Activated CD4-positive, alpha-beta T cell treated with anti-CD3 and anti-CD28 coated beads for 36 hours (primary cell): Measurements from ENCODE around the gene PARVG. TPM values are rescaled to one million over a fixed set of nuclear protein-coding genes. Genes with fewer than 3 reads are reported as not detected.
A peak's percentile ranks its signal among the peaks of the same experiment; 100 is the strongest.

ENCODE experiments used
- ATAC-seq: fragments of 200-7000 bp; cut with Tn5 transposase; one replicate; pipeline ENCODE4 v1.10.0; 2021; ENCODE audit warnings: mild to moderate bottlenecking, moderate library complexity
- CTCF ChIA-PET: fragments of 350-600 bp; sonication (Branson Sonifier 250); formaldehyde crosslinking; loops from one replicate; lab custom pipeline; 2021; ENCODE audit warnings: antibody characterized with exemption; lab: Charles Lee
- POLR2A ChIA-PET: fragments of 350-600 bp; sonication (Branson Sonifier 250); formaldehyde crosslinking; loops from one replicate; lab custom pipeline; 2021; ENCODE audit warnings: antibody characterized with exemption, inconsistent platforms; lab: Charles Lee
- DNase-seq: peaks from one replicate; pipeline ENCODE4 v3.0.0-alpha.2; 2020
- H3K27ac Mint-ChIP-seq: one replicate; pipeline ENCODE4 v1.8.0; 2021; ENCODE audit warnings: mixed read lengths
- H3K27me3 Mint-ChIP-seq: one replicate; pipeline ENCODE4 v1.8.0; 2021; ENCODE audit warnings: mixed read lengths
- H3K36me3 Mint-ChIP-seq: one replicate; pipeline ENCODE4 v1.8.0; 2021; ENCODE audit warnings: low read depth, mixed read lengths
- H3K4me1 Mint-ChIP-seq: one replicate; pipeline ENCODE4 v1.8.0; 2021; ENCODE audit warnings: mixed read lengths
- H3K4me3 Mint-ChIP-seq: one replicate; pipeline ENCODE4 v1.8.0; 2021; ENCODE audit warnings: mild to moderate bottlenecking, moderate library complexity, mixed read lengths
- H3K9me3 Mint-ChIP-seq: one replicate; pipeline ENCODE4 v1.8.0; 2021; ENCODE audit warnings: low read depth, mixed read lengths
- intact Hi-C, 2 experiments: fragments of 100-400 bp; cut with DNase I in 1 of 2; cut with micrococcal nuclease in 1 of 2; formaldehyde crosslinking; loops; one replicate each; pipeline versions ENCODE4 v1.14.2 to v1.15.1; 2022 to 2024; cut with DNase I, micrococcal nuclease
- total RNA-seq, 2 experiments: library from RNA; stranded (reverse); gene quantifications; one replicate each; pipeline ENCODE4 v1.2.3, GENCODE V29; 2021

PARVG gene, protein sequence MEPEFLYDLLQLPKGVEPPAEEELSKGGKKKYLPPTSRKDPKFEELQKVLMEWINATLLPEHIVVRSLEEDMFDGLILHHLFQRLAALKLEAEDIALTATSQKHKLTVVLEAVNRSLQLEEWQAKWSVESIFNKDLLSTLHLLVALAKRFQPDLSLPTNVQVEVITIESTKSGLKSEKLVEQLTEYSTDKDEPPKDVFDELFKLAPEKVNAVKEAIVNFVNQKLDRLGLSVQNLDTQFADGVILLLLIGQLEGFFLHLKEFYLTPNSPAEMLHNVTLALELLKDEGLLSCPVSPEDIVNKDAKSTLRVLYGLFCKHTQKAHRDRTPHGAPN
- 10 to 100 TPM; 61.7 to 74.3 TPM for total RNA-seq

DNA sequence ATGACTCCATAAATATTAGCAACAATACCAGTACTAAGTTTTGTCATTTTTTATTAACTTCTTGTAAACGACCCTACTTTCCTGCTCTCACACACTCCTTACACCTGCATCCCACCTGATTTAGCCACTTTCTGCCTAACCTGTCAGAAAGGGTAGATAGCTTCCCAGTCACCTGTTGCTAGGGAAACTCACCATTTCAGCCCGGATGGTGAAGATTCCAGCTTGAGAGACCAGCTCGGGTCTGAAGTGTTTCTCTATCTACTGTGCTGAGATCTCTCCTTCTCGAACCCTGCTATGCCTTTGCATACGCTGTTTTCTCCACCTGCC lies at the start of gene PARVG:
Gene PARVG, plus strand, starts transcription at position 220 of the 327 bp plus-strand sequence. CDS start 2,405 bp downstream, outside the sequence.
- peak within 1 kb of the TSS; percentile 97 for H3K27ac Mint-ChIP-seq
- ChIA-PET CTCF (interaction anchor here (0.6 to 1.1 kb wide), 2 partner anchors 8 to 33 kb away, joined by 3 read pairs; no protein-coding TSS in a partner anchor), POLR2A (no interaction called here)
- no peaks in the 10 kb centered on the region for H3K27me3 Mint-ChIP-seq
- H3K9me3 Mint-ChIP-seq, result no peaks in the 10 kb centered on the region
- H3K4me3 Mint-ChIP-seq, result peak within 1 kb of the TSS; percentile 86
- intact Hi-C loops, result loop anchor here in 1 of 2 experiments (1.0 to 10.0 kb wide), 5 partner anchors 153 to 502 kb away; partner anchors contain the start of gene RTL6
- H3K36me3 Mint-ChIP-seq, result peaks cover 13% of the 10 kb centered on the region
- peak; percentile 51 for DNase-seq
- peak; percentile 35 for ATAC-seq
- peaks cover 20% of the 10 kb centered on the region for H3K4me1 Mint-ChIP-seq

DNA sequence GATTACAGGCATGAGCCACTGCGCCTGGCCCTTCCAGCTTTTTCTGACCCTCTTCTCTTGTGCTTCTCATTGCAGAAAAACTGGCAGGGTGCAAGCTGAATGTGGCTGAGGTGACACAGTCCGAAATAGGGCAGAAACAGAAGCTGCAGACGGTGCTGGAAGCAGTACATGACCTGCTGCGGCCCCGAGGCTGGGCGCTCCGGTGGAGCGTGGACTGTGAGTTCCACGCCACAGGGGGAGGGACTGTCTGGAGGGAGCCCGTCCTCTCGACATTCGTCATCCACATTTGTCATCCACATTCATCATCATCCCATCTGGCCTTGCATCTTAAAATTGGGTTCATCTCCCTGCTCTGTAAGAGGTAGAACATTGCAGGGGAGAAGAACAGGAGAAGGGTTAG lies 49.3 kb upstream of the PARVG start:
- CTCF ChIA-PET, result no interaction called here
- H3K4me1 Mint-ChIP-seq, result no peaks in the 10 kb centered on the region
- no peak overlapping the region for H3K4me3 Mint-ChIP-seq
- peaks cover 2% of the 10 kb centered on the region for H3K27me3 Mint-ChIP-seq
- no peak overlapping the region for H3K27ac Mint-ChIP-seq
- peaks cover 24% of the 10 kb centered on the region for H3K36me3 Mint-ChIP-seq
- peaks cover 17% of the 10 kb centered on the region for H3K9me3 Mint-ChIP-seq
- no peak for DNase-seq
- ATAC-seq, result no peak
- intact Hi-C loops, result no loop called here
- POLR2A ChIA-PET, result no interaction called here

DNA sequence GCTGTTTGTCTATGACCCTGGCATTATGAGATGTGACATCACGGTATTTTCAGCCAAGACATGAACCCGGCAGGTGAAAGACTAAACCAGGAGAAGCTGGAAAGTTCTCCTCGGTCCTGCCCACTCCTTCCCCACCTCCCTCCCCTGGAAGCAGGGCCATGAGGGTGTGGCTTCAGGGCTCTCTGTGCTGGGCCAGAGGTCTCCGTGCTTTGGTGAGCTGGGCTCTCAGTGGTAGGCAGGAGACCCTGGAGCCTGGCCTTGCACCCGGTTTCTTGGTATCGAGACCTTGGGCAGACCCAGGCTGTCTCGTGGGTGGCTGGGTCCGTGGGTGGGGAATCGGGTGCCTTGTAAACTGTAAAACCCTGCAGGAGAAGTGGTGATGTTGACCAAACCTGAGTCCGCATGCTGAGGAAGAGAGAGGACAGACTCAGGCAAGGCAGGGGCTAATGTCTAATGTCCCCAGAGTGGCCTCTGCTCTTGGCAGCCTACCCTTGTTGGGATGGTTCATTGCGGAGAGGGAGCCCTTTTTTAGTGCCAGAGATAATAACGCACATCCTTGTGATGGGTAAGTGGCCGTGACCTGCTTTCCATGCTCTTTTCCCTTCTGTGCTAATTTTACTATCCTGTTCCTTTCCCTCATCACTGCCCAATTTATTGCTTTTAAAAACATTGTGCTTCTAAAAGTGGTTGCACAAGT lies 48.6 kb upstream of the PARVG start:
- peaks cover 19% of the 10 kb centered on the region for H3K9me3 Mint-ChIP-seq
- intact Hi-C loops, result no loop called here
- ATAC-seq, result no peak
- H3K27ac Mint-ChIP-seq, result no peak overlapping the region
- no peaks in the 10 kb centered on the region for H3K4me1 Mint-ChIP-seq
- H3K27me3 Mint-ChIP-seq, result peaks cover 2% of the 10 kb centered on the region
- no peak for DNase-seq
- no peak overlapping the region for H3K4me3 Mint-ChIP-seq
- CTCF ChIA-PET, result no interaction called here
- POLR2A ChIA-PET, result no interaction called here
- H3K36me3 Mint-ChIP-seq, result peaks cover 27% of the 10 kb centered on the region

DNA sequence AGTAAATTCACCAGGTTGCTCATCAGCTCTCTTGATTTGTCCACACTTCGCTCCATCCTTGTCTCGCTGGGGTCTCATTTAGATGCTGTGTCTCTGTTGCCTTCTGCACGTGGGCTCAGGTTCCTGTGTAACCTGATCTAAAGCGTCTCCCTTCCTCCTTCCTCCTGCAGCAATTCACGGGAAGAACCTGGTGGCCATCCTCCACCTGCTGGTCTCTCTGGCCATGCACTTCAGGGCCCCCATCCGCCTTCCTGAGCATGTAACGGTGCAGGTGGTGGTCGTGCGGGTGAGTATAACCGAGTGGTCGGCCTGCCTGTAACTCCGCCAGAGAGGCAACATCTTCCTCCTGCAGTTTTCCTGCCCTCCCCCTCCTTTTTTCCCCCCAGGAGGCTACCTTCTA lies 48.0 kb upstream of the PARVG start:
- DNase-seq (no peak), ATAC-seq (no peak)
- peaks cover 29% of the 10 kb centered on the region for H3K36me3 Mint-ChIP-seq
- ChIA-PET POLR2A (no interaction called here), CTCF (no interaction called here)
- H3K27ac Mint-ChIP-seq, result no peak overlapping the region
- no peaks in the 10 kb centered on the region for H3K27me3 Mint-ChIP-seq
- intact Hi-C loops, result no loop called here
- no peaks in the 10 kb centered on the region for H3K4me1 Mint-ChIP-seq
- H3K4me3 Mint-ChIP-seq, result no peak overlapping the region
- H3K9me3 Mint-ChIP-seq, result peaks cover 21% of the 10 kb centered on the region

DNA sequence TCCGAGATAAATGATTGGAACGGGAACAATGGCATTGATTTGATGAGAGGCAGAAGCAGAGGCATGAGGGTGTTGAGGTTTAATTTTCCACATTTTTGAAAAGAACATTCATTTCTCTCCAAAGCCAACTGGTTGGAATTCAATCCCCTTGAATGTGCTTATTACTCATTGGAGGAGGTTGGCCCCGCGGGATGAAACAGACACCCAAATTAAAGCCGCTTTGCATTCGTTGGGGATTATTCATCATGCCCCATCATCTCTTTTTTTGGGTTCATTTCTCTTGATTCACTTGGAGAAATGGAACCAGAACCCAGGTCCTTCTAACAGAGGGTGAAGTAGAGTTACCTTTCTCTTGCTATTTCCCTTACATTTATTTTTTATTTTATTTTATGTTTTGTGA lies 47.6 kb upstream of the PARVG start:
- ATAC-seq (no peak), DNase-seq (no peak)
- Mint-ChIP-seq H3K4me3 (no peak overlapping the region), H3K27me3 (no peaks in the 10 kb centered on the region), H3K4me1 (no peaks in the 10 kb centered on the region), H3K27ac (no peak overlapping the region), H3K36me3 (peaks cover 33% of the 10 kb centered on the region), H3K9me3 (peaks cover 23% of the 10 kb centered on the region)
- ChIA-PET POLR2A (no interaction called here), CTCF (no interaction called here)
- intact Hi-C loops, result no loop called here

DNA sequence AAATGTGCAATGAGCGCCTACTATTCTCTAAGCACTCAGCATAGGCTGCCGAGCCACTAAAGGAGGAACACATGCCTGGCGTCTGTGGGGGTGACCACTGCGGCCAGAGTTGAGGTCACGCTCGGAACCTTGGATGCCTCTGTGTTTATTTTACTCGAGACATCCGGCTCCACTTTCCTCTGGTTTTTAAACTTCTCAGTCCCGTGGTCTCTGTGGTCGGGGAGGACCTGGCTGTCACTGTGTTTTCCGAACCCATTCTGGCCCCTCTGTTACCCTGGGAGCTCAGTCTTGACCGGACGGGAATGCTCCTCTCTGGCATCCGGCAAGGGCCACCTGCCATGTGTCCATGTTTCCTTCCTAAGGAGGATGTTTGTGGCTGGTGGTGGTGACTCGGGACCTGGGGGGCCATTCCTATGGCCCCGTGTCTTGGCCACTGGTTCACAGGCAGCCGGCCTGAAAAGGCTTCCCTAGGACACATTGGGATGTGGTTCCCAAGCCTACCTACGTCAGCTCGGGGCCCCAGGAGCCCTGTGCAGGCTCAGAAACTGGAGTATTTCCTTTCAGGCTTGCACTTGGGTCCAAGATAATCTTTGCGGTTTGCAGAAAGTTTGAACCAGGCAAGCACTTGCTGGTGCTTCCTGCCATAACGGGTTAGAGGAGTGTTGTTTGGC lies 46.7 kb upstream of the PARVG start:
- no peak for DNase-seq
- Mint-ChIP-seq H3K36me3 (peaks cover 36% of the 10 kb centered on the region), H3K27me3 (no peaks in the 10 kb centered on the region), H3K9me3 (peaks cover 23% of the 10 kb centered on the region), H3K4me1 (no peaks in the 10 kb centered on the region), H3K27ac (no peak overlapping the region), H3K4me3 (no peak overlapping the region)
- POLR2A ChIA-PET, result no interaction called here
- CTCF ChIA-PET, result no interaction called here
- no peak for ATAC-seq
- intact Hi-C loops, result no loop called here

DNA sequence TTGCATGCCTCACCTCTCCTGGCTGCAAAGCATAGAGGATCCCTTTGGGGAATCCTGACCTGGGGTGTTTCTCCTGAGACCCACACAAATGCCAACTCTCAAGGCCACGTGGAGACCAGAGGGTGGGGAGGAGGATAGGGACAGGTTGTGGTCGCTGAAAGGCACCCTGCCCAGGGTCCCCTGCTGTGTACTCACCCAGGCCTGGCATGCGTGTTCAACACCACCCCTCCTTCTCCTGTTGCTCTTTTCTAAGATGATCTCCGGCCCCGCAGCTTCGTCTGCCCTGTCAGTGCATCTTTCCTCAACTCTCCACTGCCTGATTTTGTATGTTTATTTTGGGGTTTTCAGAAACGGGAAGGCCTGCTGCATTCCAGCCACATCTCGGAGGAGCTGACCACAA lies 44.6 kb upstream of the PARVG start:
- H3K9me3 Mint-ChIP-seq, result peaks cover 23% of the 10 kb centered on the region
- no peak overlapping the region for H3K4me3 Mint-ChIP-seq
- H3K36me3 Mint-ChIP-seq, result peaks cover 39% of the 10 kb centered on the region
- ATAC-seq, result no peak
- POLR2A ChIA-PET, result no interaction called here
- H3K27ac Mint-ChIP-seq, result no peak overlapping the region
- CTCF ChIA-PET, result no interaction called here
- intact Hi-C loops, result no loop called here
- no peak for DNase-seq
- H3K27me3 Mint-ChIP-seq, result no peaks in the 10 kb centered on the region
- H3K4me1 Mint-ChIP-seq, result no peaks in the 10 kb centered on the region

DNA sequence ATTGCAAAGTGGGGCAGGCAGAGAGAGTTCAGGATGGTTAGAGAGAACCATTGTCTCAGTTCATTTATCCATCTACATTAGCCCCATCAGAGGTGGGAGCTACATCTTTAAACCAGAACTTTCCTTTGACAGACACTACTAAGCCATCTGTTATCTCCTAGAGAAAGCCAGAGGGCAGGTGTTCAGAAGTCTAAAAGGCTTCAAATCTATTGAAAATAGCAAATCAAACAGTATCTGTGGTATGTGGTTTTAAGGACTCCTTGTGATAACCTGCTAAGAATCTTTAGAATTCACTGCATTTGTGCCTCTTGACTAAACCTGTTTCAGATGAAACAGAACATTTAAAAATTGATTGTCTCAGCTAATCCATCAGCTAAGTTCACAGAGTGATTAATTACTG lies 43.9 kb upstream of the PARVG start:
- intact Hi-C loops, result no loop called here

DNA sequence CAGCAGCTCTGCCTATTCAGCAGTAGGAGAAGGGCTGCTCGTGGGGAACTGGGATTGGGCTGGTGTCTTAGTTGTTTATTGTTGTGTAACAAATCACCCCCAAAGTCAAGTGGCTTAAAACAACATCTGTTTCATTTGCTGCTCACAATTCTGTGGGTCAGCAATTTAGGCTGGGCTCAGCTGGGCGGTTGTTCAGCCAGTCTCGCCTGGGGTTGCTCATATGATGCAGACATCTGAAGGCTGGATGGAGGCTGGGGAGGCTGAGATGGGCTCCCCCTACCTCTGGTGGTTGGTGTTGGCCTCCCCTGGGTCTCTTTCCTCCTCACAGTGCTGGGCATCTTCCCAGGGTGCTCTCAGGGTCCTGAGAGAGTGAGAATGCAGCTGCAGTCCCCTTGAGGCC lies 43.3 kb upstream of the PARVG start:
- ATAC-seq (no peak), DNase-seq (no peak)
- Mint-ChIP-seq H3K4me1 (no peaks in the 10 kb centered on the region), H3K27me3 (no peaks in the 10 kb centered on the region), H3K36me3 (peaks cover 39% of the 10 kb centered on the region), H3K27ac (no peak overlapping the region), H3K4me3 (no peak overlapping the region), H3K9me3 (peaks cover 23% of the 10 kb centered on the region)
- intact Hi-C loops, result no loop called here
- ChIA-PET CTCF (no interaction called here), POLR2A (no interaction called here)

More for the DNA sequence above, 43.9 kb upstream of the PARVG start:
- Mint-ChIP-seq H3K27me3 (no peaks in the 10 kb centered on the region), H3K9me3 (peaks cover 23% of the 10 kb centered on the region), H3K36me3 (peaks cover 39% of the 10 kb centered on the region), H3K27ac (no peak overlapping the region), H3K4me3 (no peak overlapping the region), H3K4me1 (no peaks in the 10 kb centered on the region)
- POLR2A ChIA-PET, result no interaction called here
- ATAC-seq (no peak), DNase-seq (no peak)
- CTCF ChIA-PET, result no interaction called here

DNA sequence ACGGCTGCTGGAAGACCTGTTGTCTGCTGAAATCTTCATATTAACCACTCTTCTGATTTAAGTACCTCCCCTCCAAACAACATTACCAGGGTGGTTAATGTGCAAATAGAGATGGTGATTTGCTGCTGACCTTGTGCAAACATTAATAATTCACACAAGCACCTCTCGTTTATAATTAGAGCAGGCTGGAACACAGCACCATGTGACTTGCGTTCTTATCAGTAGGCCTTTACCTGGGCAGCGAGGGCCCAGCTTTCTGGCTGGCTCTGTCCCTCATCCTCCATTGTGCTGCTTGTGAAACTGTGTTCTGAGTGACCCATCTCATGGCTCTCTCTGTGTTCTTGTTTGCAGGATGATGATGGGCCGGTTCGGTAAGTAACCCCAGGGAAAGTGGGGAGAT lies 41.0 kb upstream of the PARVG start:
- no peaks in the 10 kb centered on the region for H3K27me3 Mint-ChIP-seq
- CTCF ChIA-PET, result no interaction called here
- no peak overlapping the region for H3K27ac Mint-ChIP-seq
- H3K4me1 Mint-ChIP-seq, result no peaks in the 10 kb centered on the region
- intact Hi-C loops, result no loop called here
- no peak for DNase-seq
- POLR2A ChIA-PET, result no interaction called here
- H3K36me3 Mint-ChIP-seq, result peaks cover 36% of the 10 kb centered on the region
- H3K9me3 Mint-ChIP-seq, result peaks cover 23% of the 10 kb centered on the region
- no peak overlapping the region for H3K4me3 Mint-ChIP-seq
- no peak for ATAC-seq

DNA sequence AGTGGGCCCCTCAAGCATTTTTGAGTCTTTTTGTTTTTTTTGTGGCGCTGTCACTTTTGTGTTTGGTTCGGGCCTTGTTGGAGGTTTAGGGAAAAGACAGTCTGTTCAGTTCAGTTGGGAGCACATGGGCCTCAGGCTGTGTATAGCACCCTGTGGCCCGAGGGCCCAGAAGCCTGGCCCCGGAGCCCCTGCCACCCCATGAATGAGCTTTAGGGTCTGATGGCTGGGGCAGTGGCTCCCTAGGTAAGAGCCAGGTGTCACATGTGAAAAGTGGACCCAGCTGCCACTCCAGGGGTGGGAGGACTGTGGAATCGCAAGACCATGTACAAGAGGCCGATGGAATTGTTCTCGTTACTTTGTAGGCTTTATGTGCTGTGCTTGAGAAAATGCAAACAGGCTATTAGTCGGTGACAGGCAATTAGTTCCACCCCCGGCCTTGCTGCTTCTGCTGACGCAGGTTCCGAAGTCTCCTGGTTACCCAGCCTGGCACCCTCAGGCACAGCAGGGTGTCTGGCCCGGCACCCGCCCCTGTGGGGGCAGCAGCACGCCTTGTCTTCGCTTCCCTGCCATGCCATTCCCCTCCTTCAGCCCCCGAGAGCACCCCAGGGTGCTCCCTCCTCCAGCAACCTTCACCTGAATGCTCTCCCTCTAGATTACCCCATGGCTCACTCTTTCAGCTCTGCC lies 38.2 kb upstream of the PARVG start:
- Mint-ChIP-seq H3K36me3 (peaks cover 11% of the 10 kb centered on the region), H3K9me3 (peaks cover 3% of the 10 kb centered on the region), H3K27ac (no peak overlapping the region), H3K4me3 (no peak overlapping the region), H3K27me3 (no peaks in the 10 kb centered on the region), H3K4me1 (no peaks in the 10 kb centered on the region)
- ChIA-PET POLR2A (no interaction called here), CTCF (interaction anchor here (1.5 kb wide), 1 partner anchor 9 kb away, joined by 3 read pairs; no protein-coding TSS in a partner anchor)
- ATAC-seq, result no peak
- intact Hi-C loops, result no loop called here
- no peak for DNase-seq
